Hematopoietic multipotent progenitor cell (in vitro differentiated cells): ENCODE measurements around the gene MCM10. TPM values are rescaled to one million over a fixed set of nuclear protein-coding genes. Genes with fewer than 3 reads are reported as not detected.
"Not testable (repeated sequence)": the region's sequence is repeated elsewhere in the genome, so short reads cannot be mapped to it uniquely, and the experiment has no call there.

Source experiments
- DNase-seq, 3 donors: peaks; one replicate each; pipeline ENCODE4 v3.0.0-alpha.2; 2011 to 2015; ENCODE audit warnings: low read depth in 2 of 3, low spot score in 2 of 3
- total RNA-seq: library from RNA; depleted of rRNA; stranded (reverse); fragments of >200 nt; gene quantifications from one replicate; pipeline ENCODE4 v1.2.3, GENCODE V29; 2012

MCM10 gene
- total RNA-seq, 1 donor, result 2.2 TPM

DNA sequence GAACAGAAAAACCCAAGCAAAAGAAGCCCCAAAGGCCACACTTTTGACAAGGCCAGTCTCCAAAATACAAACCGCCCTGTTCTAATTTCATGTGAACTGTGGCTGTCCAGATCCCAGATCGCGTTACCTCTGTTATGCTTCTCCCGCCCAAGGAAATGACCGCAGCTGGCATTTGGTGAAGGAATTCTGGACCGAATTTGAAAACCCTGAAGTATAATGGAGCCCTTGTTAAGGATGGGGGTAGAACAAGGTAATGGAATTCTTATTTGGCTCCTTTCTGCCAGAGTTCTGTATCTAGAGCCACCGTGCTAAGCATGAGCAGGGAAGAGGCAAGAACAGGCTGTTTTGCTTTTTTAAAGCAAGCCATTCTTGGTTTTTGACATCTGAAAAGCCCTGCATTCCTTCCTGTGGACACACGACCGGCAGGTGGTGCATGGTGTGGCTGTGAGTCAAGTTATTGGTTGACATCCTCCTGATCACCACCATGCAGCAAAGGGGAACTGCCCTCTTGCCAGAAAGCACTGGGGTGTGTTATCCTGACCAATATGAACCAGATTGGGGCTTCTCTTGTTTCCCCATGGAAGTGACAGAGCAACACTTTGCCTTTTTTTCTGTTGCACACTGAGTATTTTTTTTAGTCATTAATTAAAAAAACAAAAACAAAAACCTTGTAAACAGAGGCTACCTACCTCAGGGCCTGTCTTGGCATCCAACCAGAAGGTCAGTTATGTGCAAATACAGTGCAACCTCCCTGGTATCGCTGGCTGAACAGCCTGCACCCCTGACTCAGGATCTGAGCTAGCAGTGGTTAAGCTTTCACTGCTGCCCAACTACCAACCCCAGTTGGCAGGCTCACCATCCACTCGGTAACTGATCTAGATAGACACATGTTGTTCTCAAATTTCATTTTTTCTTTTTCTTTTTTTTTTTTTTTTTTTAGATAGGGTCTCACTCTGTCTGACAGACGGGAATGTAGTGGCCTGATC, 58.6 kb downstream of the MCM10 start:
- peak in 1 of 3 donors; percentile 26 for DNase-seq

DNA sequence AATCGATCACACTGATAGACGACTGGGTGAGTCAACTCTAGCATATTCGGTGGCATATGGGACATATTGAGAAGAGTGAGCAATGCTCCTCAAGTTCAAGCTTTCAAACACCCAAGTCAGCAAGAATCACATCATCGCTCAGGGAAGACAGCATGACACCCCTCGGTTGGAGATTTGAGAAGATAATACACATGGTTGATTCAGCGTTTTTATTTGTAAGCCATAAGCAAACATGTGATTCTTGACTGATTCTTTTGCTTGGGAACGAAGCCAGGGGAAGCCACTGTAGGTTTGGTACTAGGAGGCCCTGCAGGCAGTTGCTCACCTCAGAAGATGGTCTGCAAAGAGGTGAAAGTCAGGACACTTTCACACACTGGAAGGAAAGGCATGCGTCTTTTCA, 60.2 kb downstream of the MCM10 start:
- no peak for DNase-seq

DNA sequence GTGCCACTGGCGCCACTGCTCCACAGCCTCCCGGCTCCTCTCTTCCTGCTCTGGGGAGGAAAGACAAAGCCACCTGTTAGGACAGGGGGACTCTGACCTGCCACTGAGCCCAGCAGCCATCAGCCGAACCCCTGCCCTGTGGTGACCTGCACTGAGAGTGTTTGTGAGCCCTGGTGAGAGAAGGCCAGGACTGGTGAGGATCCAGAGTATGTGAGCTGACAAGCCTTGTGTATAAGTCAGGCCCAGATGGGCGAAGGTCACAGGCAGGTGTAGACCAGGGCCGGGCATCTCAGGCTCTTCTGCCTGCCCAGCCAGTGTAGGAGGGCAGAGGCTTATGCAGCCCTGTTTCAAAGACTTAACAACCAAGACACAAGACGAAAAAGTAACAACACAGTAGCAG, 60.8 kb downstream of the MCM10 start:
- DNase-seq, result no peak

DNA sequence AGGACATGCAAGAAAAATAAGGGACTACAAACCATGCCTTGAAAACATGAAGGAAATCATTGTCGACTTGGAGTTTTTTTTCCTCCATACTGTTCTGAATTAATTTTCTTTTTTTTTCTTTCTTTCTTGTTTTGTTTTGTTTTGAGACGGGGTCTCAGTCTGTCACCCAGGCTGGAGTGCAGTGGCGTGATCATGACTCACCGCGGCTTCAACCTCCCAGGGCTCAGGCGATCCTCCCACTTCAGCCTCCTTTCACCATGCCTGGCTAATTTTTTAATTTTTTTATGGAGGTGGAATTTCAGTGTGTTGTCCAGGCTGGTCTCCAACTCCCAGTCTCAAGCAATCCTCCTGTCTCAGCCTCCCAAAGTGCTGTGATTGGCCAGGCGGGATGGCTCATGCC, 61.2 kb downstream of the MCM10 start:
- no peak for DNase-seq

DNA sequence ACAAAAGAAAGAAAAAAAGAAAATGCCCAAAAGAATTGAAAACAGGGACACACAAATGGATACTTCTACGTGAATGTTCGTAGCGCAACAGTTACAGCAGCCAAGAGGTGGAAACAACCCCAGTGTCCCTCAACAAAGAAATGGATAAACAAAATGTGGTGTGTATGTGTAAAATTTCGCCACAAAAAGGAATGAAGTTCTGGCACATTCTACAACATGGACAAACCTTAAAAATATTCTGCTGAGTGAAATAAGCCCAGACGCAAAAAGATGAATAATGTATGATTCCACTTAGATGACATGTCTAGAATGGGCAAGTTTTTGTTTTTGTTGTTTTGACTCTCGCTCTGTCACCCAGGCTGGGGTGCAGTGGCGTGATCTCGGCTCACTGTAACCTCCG, 61.9 kb downstream of the MCM10 start:
- DNase-seq, result no peak

DNA sequence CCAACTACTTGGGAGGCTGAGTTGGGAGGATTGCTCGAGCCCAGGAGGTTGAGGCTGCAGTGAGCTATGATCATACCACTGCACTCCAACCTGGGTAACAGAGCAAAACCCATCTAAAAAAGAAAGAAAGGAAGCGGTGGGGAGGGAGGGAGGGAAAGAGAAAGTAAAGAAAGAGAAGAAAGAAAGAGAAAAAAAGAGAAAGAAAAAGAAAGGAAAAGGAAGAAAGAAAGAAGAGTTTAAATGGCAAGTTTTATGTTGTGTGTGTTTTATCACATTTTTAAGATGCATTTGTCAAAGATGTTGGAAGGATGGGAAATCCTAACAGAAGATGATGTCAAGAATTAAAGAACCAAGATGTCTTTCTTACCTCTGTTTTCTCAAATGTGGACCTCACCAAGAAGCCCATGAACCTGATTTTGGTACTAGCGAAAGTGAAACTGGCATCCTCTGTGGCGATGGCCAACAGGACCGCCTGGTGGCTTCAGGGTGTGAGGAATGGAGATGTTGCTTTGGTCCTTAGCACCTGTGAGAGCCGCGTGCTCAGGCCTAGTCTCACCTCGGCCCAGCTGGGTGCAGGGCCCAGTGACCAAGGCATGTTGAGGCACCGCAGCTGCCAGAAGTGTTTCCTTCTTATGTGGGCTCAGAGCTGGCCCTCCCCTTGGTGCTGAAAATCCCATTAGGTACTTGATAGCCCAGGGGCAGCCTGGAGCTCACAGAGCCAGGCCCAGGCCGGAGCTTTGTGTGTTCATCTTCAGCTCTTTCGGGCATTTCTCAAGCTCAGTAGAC, 63.0 kb downstream of the MCM10 start:
- no peak for DNase-seq

DNA sequence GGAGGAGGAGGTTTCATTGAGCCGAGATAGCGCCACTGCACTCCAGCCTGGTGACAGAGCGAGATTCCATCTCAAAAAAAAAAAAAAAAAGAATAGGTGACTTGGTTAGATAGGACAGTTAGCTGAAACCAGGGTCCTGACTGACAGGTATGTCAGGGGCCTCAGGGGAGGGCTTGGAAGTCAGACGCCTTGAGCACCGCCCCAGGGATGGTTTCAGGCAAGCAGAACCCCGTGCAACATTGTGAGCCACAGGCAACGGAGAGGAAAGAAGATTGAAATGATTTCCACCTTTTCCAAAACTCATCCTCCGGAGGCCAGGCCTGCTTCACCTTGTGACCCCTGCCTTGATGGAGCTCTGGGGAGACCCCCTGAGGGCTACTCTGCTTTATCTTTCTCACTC, 64.2 kb downstream of the MCM10 start:
- DNase-seq, result no peak

DNA sequence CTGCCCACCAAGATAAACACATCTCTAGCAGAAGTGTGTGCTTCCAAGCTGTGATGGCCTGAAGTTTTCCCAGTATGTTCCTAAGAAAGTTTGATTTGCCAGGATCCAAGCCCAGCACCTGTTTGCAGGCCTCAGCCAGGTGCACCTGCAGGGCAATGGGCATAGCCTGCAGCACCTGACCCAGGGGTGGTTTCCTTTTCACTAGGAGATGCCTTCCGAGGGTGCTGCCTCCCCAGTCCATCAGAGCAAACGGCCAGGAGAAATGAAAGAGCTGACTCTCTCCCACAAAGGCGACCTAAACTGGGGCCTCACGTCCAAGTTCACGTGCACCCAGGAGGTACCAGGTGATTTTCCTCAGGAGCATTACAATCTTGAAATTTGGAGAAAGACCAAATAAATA, 65.7 kb downstream of the MCM10 start:
- DNase-seq, result no peak

DNA sequence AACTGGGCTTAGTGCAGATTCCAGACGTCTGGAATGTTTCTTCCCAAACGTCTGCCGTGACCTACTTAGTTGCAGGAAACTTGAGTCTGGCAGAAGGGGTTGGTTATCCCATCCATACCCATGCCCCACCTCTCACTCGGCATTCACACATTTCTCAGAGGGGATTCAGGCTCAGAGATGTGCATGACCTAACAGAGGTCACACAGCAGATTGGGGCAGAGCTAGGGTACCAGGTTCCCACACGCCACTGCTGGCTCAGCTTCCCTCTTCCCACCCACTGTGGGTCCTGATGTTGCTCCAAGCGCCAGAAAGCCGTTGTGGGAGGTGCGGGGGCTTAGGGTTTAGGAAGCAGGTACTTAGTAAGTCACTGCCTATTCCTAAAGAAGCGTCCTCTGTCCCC, 69.8 kb downstream of the MCM10 start:
- DNase-seq, result no peak

DNA sequence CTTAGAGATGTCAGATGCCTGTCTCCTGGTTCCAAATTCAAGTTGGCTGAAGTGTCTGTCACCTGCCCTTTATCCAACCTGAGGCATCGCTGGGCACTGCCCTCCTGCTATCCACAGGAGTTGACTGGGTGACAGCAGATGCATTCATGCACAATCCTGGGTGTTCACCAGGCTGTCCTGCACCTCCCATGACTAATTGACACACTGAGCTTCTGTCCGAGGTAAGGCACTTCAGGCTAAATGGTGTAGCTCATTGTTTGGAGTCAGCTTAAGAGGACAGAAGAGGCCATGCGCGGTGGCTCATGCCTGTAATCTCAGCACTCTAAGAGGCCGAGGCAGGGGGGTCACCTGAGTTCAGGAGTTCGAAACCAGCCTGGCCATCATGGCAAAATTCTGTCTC, 70.5 kb downstream of the MCM10 start:
- DNase-seq, result no peak

DNA sequence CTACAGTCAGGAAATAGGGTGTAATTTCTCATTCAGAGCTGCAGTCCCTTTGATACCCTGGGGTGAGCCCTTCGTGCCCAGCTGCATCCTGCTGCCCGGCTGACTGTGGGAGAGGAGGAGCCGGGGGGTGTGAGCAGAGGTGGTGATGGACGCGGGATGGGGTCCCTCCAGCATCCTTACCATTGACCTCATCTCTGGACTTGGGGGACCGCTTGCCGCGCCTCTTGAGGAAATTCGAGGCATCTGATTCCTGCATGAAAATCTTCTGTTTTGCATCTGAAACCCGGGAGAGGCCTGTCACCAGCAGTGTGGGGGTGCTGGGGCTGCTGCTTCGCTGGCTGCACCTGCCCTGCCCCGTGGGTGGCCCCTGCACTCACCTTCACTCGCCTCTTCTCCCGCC, 72.0 kb downstream of the MCM10 start:
- DNase-seq, result no peak

DNA sequence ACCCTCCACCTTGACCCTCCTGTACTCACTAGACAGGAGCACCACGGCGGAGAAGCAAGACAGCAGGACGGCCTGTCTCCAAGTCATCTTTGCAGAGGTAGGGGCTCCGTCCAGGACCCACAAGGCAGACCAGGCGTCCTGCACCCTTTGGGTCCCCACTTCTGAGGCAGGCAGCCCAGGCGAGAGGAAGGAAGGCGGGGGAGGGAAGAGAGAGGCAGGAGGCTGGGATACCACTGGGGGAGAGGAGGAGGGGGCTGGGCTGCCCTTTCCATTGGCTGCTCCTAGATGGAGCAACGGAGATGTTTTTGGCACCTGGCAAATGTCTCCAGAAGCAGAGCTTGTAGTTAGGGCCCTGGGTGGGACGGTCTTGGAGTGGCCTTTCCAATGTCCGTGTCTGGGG, 72.8 kb downstream of the MCM10 start, which contains the start of gene UCMA:
Gene UCMA, minus strand, starts transcription at position 203 of the 400 bp plus-strand sequence. Its CDS starts 116 bp downstream, at position 87.
- DNase-seq, result no peak

DNA sequence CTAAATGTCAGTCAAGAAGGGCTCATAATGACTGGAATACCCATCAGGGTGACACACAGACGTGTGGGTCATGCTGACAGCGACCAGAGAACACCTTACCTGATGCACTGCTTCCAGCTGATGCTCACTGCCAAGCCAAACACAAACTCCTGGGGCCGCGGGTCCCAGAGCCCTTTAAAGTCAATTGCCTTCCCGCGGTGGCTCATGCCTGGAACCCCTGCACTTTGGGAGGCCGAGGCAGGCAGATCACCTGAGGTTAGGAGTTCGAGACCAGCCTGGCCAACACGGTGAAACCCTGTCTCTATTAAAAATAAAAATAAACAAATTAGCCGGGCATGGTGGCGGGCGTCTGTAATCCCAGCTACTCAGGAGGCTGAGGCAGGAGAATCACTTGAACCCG, 73.4 kb downstream of the MCM10 start:
- DNase-seq, result not testable (repeated sequence)

DNA sequence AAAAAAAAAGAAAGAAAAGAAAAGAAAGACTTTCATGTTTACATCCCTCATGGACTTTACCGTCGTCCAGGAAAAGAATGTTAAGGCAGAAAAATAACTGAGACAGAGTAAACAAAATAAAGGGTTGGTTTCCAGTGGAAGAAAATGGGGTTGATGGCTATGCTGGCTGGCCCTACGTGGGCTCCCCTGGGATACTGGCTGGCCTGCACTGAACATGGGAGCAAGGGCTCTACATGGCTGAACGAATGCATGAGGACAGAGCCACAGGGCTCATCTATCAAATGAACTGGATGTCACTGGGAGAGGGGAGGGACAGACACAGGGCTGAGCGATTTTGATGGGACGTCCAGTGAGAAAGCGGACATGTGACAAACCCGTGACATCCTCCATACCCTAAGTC, 75.3 kb downstream of the MCM10 start:
- DNase-seq, result no peak

DNA sequence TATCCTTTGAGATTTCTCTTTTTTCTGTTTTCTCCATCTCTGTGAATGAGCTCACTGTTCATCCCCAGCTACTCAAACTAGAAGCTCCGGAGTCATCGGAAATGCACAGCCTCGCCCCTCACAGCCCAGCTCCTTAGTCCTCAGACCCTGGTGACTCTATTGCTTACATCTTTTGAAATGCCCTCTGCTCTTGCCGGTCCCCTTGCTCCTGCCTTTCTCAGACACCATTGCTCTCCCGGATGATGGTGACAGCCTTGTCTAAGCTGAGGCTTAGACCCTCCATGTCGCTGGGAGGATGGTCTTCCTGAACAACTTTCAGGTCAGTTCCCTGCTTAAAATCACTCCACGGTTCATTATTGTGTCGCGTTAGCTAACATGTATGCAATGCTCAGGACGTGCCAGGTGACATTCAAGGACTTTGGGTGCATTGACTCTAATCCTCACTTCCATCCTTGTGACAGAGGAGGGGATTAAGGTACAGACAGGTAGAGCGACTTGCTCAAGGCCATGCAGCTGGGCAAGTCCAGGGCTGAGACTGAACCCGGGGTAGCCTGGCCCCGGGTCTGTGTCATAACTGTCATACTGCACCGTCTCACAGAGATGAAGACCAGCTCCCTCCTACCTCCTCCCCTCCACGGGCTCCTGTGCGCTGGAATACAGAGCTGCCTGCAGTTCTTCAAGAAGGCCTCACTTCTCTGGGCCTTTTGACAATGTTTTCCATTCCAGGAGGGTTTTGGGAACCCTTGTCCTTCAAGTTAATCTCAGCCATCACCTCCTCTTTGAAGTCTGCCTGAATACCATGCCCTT, 77.1 kb downstream of the MCM10 start:
- no peak for DNase-seq

DNA sequence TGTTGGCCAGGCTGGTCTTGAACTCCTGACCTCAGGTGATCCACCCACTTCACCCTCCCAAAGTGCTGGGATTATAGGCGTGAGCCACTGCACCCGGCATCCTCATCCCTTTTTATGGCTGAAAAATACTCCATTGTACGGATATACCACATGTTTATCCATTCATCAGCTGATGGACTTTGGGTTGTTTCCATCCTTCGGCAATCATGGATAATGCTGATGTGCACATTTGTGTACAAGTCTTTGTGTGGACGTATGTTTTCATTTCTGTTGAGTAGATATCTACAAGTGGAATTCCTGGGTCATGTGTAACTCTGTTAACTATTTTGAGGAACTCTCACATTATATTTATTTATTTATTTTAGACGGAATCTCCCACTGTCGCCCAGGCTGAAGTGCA, 78.6 kb downstream of the MCM10 start:
- no peak for DNase-seq

DNA sequence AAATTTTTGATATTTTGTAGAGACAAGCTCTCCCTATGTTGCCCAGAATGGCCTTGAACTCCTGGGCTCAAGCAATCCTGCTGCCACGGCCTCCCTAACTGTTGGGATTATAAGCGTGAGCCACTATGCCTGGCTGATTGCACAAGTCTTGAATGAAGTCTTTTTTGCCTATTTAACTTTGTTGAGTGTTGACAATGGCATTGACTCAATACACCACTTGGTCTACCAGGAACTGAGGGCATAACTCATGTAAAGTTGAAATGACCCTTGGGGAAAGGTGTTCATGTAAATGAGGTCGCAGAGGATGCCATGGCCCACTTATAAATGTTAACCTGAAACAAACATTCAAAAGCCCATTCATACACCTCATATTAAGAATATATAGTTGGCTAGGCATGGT, 80.3 kb downstream of the MCM10 start:
- no peak for DNase-seq

DNA sequence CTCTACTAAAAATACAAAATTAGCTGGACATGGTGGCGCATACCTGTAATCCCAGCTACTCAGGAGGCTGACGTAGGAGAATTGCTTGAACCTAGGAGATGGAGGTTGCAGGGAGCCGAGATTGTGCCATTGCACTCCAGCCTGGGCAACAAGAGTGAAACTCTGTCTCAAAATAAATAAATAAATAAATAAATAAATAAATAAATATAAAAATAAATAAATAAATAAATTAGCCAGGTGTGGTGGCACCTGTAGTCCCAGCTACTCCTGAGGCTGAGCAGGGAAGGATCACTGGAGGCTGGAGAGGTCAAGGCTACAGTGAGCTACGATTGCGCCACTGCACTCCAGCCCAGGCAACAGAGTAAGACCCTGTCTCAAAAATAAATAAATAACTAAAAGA, 80.9 kb downstream of the MCM10 start:
- DNase-seq, result not testable (repeated sequence)

DNA sequence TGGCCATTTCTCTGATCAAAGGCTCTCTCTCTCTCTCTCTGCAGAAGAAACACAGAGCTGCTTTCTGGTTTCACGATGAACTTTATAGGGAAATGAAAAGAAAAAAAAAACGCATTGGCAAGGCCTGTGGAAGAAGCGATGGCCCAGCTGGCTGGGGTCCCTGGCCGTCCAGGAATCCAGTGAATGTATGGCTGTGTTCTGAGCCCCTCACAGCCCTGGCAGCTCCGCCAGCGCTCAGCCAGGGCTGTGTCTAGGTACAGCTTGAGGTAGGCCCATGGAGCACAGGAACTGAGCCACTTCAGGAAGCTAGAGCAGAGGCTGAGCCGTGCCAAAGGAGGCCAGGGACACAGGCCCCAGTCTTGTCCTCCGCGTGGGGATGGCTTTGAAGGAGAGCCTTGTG, 85.9 kb downstream of the MCM10 start:
- no peak for DNase-seq

DNA sequence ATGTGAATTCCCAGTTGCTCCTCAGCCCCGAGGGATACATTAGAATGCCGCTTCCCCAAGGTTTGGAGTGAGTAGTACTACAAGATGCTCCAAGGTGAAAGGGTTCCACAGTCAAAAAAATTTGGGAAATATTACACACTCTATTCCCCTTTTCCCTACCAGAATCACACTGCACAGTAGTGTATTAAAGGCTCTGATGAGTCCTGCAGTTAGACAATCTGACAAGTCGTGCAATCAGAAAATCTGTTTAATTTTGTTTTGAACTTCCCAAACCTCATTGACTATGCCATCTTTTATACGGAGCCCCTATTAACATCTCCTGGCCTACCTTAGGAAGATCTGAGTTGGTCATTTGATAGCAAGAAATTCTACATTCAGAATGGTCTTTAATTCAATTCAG, 86.4 kb downstream of the MCM10 start:
- DNase-seq, result no peak

DNA sequence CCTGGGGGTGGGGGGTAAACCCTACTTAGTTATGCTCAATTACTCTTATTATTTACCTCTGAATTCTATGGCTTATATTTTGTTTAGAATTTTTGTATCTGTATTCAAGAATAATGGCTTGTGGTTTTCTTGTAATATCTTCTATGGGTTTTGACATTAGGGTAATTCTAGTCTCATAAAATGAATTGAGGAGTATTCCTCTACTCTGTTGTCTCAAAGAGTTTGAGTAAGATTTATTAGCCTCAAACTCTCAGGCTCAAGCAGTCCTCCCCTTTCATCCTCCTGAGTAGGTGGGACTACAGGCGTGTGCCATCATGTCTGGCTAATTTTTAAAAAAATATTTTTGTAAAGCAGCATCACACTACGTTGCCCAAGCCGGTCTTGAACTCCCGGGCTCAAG, 92.4 kb downstream of the MCM10 start:
- DNase-seq, result no peak
